GM12892 (cell line): ENCODE measurements around the gene TMEM255B.

Experiments used
- POLR2A ChIP-seq: IDR thresholded peaks from 2 replicates; pipeline ENCODE4 v1.6.1; 2011; ENCODE audit warnings: low read depth, low read length, control low read depth
- POLR2AphosphoS5 ChIP-seq: IDR thresholded peaks from 2 replicates; pipeline ENCODE4 v1.6.1; 2011; ENCODE audit warnings: low read depth, low read length, control low read depth
- TAF1 ChIP-seq: IDR thresholded peaks from 2 replicates; pipeline ENCODE4 v1.6.1; 2011; ENCODE audit warnings: low read depth, mild to moderate bottlenecking, control low read depth, low read length, borderline replicate concordance

GRCh38 chr13:113742000-113742441, 17.0 kb upstream of the TMEM255B start:
- TF ChIP-seq TAF1 (no peak), POLR2AphosphoS5 (no peak), POLR2A (no peak)
